Prostate gland (tissue), 2 donors: Measurements from ENCODE around the gene ROBO1.

ENCODE experiments used
- CTCF ChIP-seq, 4 experiments: fragments of 200-600 bp in 2 of 4; fragments of 450-650 bp in 2 of 4; sonication (generic) in 2 of 4; IDR thresholded peaks; 1 replicate in 3 of 4; 2 replicates in 1 of 4; pipeline ENCODE4 v1.5.1; 2016 to 2019; ENCODE audit warnings: antibody characterized with exemption in 4 of 4, mild to moderate bottlenecking in 2 of 4, moderate library complexity in 2 of 4
- POLR2A ChIP-seq: fragments of 450-650 bp; IDR thresholded peaks from one replicate; pipeline ENCODE4 v1.6.1; 2016; ENCODE audit warnings: antibody characterized with exemption, mild to moderate bottlenecking
- POLR2AphosphoS5 ChIP-seq: sonication (generic); formaldehyde crosslinking; IDR thresholded peaks from one replicate; pipeline ENCODE4 v1.6.1; 2017; ENCODE audit warnings: antibody characterized with exemption

GRCh38 chr3:78999139-78999538, 768.7 kb downstream of the ROBO1 start:
- TF ChIP-seq POLR2AphosphoS5, result no peak
- TF ChIP-seq CTCF (IDR thresholded peaks at IDR 0.05), result no peak
- TF ChIP-seq POLR2A, result no peak
